Thyroid gland (tissue), 4 donors: ENCODE measurements around the gene ZSCAN18. TPM values are rescaled to one million over a fixed set of nuclear protein-coding genes. Genes with fewer than 3 reads are reported as not detected.

Source experiments
- DNase-seq, 2 donors: peaks; one replicate each; pipeline ENCODE4 v3.0.0-alpha.2; 2019
- H3K27ac ChIP-seq, 3 donors: fragments of 200-600 bp; sonication (generic); 1 replicate in 2 of 3; 2 replicates in 1 of 3; pipeline ENCODE4 v1.5.1; 2016 to 2019; ENCODE audit warnings: mild to moderate bottlenecking in 1 of 3, moderate library complexity in 1 of 3
- H3K27me3 ChIP-seq: fragments of 200-600 bp; sonication (generic); one replicate; pipeline ENCODE4 v1.5.1; 2019
- H3K36me3 ChIP-seq, 2 donors: fragments of 200-600 bp; sonication (generic); one replicate each; pipeline ENCODE4 v1.5.1; 2016 to 2019
- H3K4me1 ChIP-seq, 2 donors: fragments of 200-600 bp; sonication (generic); one replicate each; pipeline ENCODE4 v1.5.1; 2017 to 2019
- H3K4me3 ChIP-seq, 3 donors: fragments of 200-600 bp; sonication (generic); replicated peaks in 1 of 3; 1 replicate in 2 of 3; 2 replicates in 1 of 3; pipeline ENCODE4 v1.5.1; 2016; ENCODE audit warnings: mild to moderate bottlenecking in 1 of 3
- H3K9me3 ChIP-seq: fragments of 200-600 bp; sonication (generic); one replicate; pipeline ENCODE4 v1.5.1; 2017
- CTCF ChIP-seq, 6 experiments: fragments of 200-600 bp in 3 of 6; fragments of 450-650 bp in 3 of 6; sonication (generic) in 3 of 6; IDR thresholded peaks; one replicate each; pipeline ENCODE4 v1.5.1; 2016 to 2019; ENCODE audit warnings: antibody characterized with exemption in 6 of 6, mild to moderate bottlenecking in 2 of 6, inconsistent platforms in 1 of 6, moderate library complexity in 1 of 6
- POLR2A ChIP-seq, 2 donors: fragments of 450-650 bp; IDR thresholded peaks; one replicate each; pipeline ENCODE4 v1.6.1; 2017; ENCODE audit warnings: antibody characterized with exemption in 2 of 2, mild to moderate bottlenecking in 2 of 2, moderate library complexity in 1 of 2
- WGBS, 2 donors: methylation state at CpG; one replicate each; pipeline ENCODE4 v1.1.5; 2017; 5-methylcytosine and 5-hydroxymethylcytosine counted together
- intact Hi-C: fragments of 100-400 bp; cut with DNase I; formaldehyde crosslinking; loops from one replicate; pipeline ENCODE4 v1.15.1; 2023
- total RNA-seq, 4 donors: library from RNA; depleted of rRNA; stranded (reverse); fragments of >200 nt; gene quantifications; one replicate each; pipeline ENCODE4 v1.2.3, GENCODE V29; 2016

Gene ZSCAN18
- total RNA-seq, 4 donors from 2014 or later, result 129 to 150 (median 132) TPM

- H3K36me3 ChIP-seq, result no peaks in the 10 kb centered on the region
- WGBS, 2 donors, result 93 to 94% methylated on average over 7 of the region's 7 CpGs
- intact Hi-C loops, result no loop called here
- no peak for DNase-seq
- no peaks in the 10 kb centered on the region for H3K4me1 ChIP-seq
- H3K27me3 ChIP-seq, result no peaks in the 10 kb centered on the region
- no peak overlapping the region for H3K27ac ChIP-seq
- H3K9me3 ChIP-seq, result no peaks in the 10 kb centered on the region
- H3K4me3 ChIP-seq, result no peak overlapping the region
- TF ChIP-seq POLR2A (IDR thresholded peaks at IDR 0.05), result no peak
- TF ChIP-seq CTCF (IDR thresholded peaks at IDR 0.05), result no peak
Measured at GRCh38 chr19:58107778-58108545, 9.9 kb upstream of the ZSCAN18 start.

- no peaks in the 10 kb centered on the region for H3K27me3 ChIP-seq
- DNase-seq, result no peak
- H3K27ac ChIP-seq, result peak overlapping the region; percentile 94 to 98 (median 97)
- peaks cover 12 to 19% of the 10 kb centered on the region in 2 donors for H3K4me1 ChIP-seq
- intact Hi-C loops, result loop anchor here (5.0 kb wide), 2 partner anchors 59 to 81 kb away; no protein-coding TSS in a partner anchor
- TF ChIP-seq POLR2A (IDR thresholded peaks at IDR 0.05) (no peak), CTCF (IDR thresholded peaks at IDR 0.05) (no peak)
- peak overlapping the region in 2 of 3 donors; percentile 87 to 96 for H3K4me3 ChIP-seq
- H3K9me3 ChIP-seq, result no peaks in the 10 kb centered on the region
- no peaks in the 10 kb centered on the region for H3K36me3 ChIP-seq
- 14 to 18% methylated on average over 2 of the region's 2 CpGs for WGBS, 2 donors
Measured at GRCh38 chr19:58098682-58098998, 609 bp upstream of the ZSCAN18 start.

- no peaks in the 10 kb centered on the region for H3K36me3 ChIP-seq
- H3K4me1 ChIP-seq, result peaks cover 12 to 19% of the 10 kb centered on the region in 2 donors
- DNase-seq, result no peak
- H3K27ac ChIP-seq, result peak overlapping the region; percentile 94 to 98 (median 97)
- intact Hi-C loops, result loop anchor here (5.0 kb wide), 2 partner anchors 60 to 80 kb away; no protein-coding TSS in a partner anchor
- peak overlapping the region in 2 of 3 donors; percentile 96 to 97 for H3K4me3 ChIP-seq
- 30 to 32% methylated on average over 8 of the region's 8 CpGs for WGBS, 2 donors
- H3K27me3 ChIP-seq, result no peaks in the 10 kb centered on the region
- no peaks in the 10 kb centered on the region for H3K9me3 ChIP-seq
- no peak for TF ChIP-seq POLR2A (IDR thresholded peaks at IDR 0.05)
- TF ChIP-seq CTCF (IDR thresholded peaks at IDR 0.05), result no peak
Measured at GRCh38 chr19:58097349-58097748, 682 bp downstream of the ZSCAN18 start.

GRCh38 chr19:58096884-58097283 lies 1.1 kb downstream of the ZSCAN18 start:
- Histone ChIP-seq H3K27ac (peak overlapping the region; percentile 94 to 98 (median 97)), H3K4me3 (peak overlapping the region in 1 of 3 donors; percentile 96), H3K9me3 (no peaks in the 10 kb centered on the region), H3K36me3 (no peaks in the 10 kb centered on the region), H3K4me1 (peaks cover 12 to 19% of the 10 kb centered on the region in 2 donors), H3K27me3 (no peaks in the 10 kb centered on the region)
- TF ChIP-seq CTCF (IDR thresholded peaks at IDR 0.05), result no peak
- no peak for TF ChIP-seq POLR2A (IDR thresholded peaks at IDR 0.05)
- WGBS, 2 donors, result 60 to 72% methylated on average over 13 of the region's 13 CpGs
- peak; percentile 54 to 61 for DNase-seq
- intact Hi-C loops, result loop anchor here (5.0 kb wide), 2 partner anchors 60 to 80 kb away; no protein-coding TSS in a partner anchor

GRCh38 chr19:58095328-58095727 lies 2.7 kb downstream of the ZSCAN18 start:
- TF ChIP-seq CTCF (IDR thresholded peaks at IDR 0.05), result no peak
- no peak for TF ChIP-seq POLR2A (IDR thresholded peaks at IDR 0.05)
- Histone ChIP-seq H3K27ac (no peak overlapping the region), H3K4me3 (no peak overlapping the region), H3K4me1 (peaks cover 12 to 19% of the 10 kb centered on the region in 2 donors), H3K9me3 (no peaks in the 10 kb centered on the region), H3K36me3 (no peaks in the 10 kb centered on the region), H3K27me3 (no peaks in the 10 kb centered on the region)
- no peak for DNase-seq
- 98% methylated on average over 5 to 10 of the region's 10 CpGs for WGBS, 2 donors
- intact Hi-C loops, result loop anchor here (5.0 kb wide), 2 partner anchors 62 to 78 kb away; no protein-coding TSS in a partner anchor
